ENCODE measurements around the gene LYPD5.

The LYPD5 gene

DNA sequence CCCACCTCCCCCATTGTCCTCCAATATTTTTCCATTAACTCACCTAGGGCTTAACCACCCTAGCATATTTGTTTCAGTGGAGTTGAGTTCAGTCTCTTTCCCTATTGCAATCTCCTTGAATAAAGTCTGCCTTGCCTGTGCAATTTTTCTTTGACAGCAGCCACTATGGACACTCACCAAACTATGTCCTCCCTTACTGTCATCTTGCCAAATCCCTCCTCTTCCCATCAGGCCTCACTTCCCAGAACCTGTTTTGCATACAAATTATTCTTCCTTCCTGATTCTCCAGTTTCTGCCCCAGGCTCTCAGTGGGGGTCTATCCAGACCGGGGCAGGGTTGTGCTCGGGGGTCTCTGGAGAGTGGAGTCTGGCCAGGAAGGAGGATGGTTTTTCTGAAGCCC, 2.2 kb upstream of the LYPD5 start:
- DNase-seq = peak; percentile 62

DNA sequence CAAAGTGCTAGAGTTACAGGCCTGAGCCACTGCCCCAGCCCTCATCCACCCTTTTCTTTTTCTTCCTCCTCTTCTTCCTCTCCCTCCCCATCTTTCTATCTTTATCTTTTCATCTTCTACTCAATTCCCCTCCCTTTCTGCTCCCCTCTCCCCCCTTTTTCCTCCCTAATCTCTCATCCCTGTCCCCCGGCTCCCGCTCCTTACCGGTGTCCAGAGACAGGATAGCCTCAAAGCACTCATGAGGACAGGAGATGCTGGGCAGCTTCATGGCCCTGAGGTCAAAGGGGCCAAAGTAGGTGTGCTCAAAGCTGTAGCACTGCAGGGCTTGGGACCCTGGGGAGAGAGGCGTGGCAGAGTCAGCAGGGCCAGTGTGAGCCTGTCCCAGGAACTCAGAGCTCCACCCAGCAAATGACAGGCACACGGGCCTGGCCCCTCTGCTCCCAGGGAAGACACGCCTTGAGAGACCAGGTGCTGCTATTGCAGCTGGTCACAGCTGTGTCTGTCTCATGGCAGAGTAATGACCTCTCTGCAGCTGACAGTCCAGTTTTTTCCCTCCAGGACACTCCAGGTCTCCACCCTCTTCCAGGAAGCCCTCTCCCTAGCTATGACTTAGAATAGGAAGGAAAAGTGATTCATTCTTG, 2.6 kb downstream of the LYPD5 start:
- DNase-seq = no peak

DNA sequence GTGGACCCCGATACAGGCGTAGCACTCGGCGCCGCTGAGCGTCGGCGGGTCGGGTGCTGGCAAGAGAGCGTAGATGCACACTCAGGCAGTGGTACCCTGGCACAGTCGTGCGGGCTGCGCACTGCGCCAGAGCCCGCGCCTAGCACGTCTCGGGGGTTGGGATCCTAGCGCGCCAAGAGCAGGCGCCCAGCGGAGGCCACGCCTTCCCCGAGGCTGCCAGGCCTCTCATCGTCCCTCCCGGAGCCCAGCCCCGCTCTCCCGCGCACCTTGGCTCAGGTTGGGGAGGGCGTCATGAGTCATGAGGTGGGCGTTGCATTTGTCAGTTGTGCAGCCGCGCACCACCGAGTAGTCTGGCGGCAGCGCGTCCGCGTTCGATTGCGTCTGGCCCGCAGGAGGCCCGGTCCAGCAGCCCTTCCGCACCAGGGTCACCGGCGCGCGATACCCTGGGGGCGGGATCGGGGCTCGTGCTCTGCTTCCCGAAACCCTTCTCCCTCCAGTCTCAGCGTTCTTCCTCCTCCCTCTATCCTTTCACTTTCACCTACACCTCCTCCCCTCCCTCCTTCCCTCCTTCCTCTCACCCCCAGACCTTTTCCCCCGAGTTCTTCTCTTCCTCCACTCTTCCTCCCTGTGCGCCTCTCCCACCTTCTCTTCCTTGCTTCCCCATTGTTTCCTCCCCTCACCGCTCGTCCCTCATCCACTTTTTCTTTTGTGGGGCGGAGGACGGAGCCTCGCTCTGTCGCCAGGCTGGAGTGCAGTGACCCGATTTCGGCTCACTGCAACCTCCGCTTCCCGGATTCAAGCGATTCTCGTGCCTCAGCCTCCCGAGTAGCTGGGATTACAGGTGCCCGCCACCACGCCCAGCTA, 3.5 kb downstream of the LYPD5 start:
- peak; percentile 57 for DNase-seq

DNA sequence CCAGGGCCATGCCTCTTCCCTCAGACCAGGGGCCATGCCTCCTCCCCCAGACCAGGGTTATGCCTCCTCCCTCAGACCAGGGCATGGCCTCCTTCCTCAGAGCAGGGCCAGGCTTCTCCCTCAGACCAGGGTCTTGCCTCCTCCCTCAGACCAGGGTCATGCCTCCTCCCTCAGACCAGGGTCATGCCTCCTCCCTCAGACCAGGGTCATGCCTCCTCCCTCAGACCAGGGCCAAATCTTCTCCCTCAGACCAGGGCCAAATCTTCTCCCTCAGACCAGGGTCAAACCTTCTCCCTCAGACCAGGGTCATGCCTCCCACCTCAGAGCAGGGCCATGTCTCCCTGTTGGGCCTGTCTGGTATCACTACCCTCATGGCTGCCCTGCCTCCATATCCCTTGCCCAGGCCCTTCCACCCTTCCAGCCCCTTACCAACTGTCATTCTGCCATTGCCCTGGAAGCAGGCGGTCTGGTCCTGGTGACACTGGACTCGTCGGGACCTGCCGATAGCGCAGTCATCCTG, 4.2 kb downstream of the LYPD5 start:
- DNase-seq = no peak

DNA sequence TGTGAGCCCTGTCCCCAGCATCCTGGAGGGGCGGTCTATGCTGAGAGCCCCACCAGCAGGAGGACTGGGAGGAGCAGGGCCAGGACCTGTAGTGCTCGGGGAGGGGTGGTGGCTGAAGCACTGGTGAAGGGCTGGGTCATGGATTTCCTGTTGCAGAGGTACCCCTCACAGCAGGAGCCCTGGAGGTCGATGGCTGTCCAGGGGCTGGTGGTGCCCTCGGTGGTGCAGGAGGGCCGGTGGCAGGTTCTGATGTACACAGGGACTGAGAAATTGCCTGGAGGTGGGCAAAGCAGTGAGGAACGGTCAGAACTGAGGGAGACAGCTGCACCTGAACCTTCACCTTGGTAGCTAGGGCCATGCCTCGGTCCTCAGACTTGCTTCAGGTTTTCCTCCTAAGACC, 4.7 kb downstream of the LYPD5 start:
- DNase-seq = no peak

DNA sequence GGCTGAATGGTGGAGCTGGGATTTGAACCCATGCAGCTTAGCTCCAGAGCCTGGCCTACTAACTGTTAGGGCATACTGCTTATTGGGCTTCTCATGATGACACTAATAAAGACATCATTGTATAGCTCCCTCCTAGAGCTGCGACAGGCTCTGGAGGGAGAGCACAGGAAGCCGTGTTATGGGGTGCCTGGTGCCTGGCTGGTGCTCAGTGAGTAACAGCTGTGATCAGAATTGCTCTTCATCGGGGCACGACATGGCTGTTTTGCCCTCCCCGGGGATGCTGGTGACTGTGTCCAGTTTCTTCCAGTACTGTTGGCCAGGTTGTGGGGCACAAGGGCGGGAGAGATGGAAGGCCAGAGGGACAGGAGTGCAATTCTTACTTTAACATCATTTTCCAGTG, 5.1 kb downstream of the LYPD5 start:
- no peak for DNase-seq

DNA sequence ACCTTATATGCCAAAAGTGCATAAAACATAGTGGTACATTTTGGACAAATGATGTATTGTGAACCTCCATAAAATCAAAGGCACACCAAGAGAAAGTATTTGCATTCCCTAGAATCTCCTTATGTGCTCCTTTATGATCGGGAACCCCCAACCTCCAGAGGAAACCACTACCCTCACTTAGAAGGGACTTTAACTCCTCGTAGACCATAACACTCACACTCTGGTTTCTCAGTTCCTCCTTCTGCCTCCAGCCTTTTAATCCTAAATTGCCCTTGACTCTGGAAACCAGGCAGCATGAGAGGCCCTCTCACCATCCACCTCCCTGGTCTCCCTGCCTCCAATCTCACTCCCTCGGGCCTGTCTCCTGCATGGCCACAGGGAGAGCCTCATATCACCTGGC, 11.7 kb downstream of the LYPD5 start:
- DNase-seq = no peak

DNA sequence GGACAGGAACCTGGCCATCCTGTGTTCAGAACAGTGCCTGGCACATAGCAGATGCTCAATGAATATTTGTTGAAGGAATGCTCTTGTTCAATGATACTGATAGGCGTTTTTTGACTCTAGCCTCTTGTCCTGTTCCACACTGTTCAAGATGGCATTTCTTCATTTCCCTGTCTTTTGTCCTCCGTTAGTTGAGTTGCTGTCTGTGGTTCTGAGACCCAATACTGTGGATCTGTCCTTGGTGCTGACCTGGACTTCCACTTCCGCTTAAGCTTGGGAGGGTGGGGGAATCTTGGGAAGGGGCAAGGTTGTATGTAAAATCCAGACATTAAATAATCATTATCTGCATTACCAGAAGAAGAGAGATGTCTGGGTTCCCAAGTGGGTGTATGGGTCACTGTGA, 13.2 kb downstream of the LYPD5 start:
- DNase-seq = no peak

DNA sequence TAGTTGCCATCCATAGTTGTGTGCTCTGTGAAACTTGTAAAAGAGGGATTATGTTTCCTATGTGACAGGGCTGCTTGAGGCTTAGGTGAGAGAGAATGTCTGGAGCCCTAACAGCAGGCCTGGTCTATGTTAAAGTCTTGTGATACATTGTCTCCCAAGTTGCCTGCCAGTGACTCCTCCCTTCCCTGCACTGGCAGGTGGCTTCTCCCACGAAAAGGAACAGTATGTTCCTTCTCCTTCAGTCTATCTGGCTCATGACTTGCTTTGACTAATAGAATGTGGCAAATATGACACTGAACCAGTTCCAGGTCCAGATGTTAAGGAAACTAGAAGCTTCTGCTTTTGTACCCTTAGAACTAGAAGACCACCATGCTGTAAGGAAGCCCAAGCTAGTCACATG, 15.6 kb downstream of the LYPD5 start:
- no peak for DNase-seq

DNA sequence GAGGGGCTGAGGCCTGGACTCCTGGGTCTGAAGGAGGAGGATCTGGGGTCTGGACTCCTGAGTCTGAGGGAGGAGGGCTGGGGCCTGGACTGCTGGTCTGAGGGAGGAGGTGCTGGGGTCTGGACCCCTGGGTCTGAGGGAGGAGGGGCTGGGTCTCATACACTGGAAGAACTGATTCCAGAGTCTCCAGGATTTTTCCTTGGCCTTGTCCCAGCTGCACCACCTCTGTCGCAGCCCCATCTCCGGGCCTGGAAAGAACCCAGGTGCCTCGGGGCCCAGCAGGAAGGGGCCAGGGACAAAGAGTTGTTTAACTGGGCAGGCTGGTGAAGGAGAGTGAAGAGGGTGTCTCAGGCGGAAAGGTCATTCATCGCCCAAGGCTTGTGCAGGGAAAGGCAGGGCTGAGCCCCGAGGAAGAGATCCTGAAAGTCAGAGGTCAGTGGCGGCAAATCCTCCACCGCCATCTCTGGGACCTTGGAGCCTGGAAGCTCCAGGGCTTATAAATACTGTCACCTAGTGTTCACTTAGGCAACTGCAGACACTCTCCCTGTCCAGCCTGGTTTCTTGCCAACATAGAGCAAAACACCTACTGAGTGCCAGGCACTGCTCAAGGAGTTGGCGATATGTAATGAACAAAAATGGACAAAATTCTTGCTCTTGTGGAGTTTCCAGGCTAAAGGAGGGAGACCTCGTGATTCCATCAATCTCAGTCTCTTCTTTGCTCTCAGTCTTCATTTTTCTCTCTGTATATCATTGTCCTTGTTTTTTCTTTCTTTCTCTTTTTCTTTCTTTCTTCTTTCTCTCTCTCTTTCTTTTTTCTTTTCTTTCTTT, 17.1 kb downstream of the LYPD5 start:
- DNase-seq = peak; percentile 89

DNA sequence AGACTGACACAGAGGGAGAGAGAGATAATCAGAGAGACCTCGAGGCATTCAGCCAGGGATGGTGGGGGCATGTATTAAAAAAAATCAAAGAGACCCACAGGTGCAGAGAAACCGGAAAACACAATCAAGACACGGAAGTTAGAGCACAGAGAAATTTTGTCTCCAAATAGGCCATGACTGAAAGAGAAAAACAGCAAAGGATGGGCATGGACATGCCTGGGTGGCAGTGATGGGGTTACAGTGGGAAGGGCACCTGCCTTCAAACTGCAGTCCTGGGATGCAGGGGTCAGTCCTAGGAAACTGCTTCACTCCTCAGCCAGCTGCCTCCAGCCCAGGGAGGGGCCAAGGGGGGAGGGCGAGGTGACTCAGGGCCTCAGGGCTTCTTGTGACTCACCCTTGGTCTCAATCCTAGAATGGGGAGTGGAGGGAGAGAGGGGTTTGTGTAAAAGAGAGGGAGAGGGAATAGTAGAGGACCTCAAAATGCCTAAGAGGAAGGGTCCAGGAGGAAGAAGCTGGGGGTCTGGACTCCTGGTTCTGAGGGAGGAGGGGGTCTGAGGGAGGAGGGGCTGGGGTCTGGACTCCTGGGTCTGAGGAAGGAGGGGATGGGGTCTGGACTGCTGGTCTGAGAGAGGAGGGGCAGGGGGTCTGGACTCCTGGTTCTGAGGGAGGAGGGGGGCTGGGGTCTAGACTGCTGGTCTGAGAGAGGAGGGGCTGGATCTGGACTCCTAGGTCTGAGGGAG, 17.8 kb downstream of the LYPD5 start:
- no peak for DNase-seq

DNA sequence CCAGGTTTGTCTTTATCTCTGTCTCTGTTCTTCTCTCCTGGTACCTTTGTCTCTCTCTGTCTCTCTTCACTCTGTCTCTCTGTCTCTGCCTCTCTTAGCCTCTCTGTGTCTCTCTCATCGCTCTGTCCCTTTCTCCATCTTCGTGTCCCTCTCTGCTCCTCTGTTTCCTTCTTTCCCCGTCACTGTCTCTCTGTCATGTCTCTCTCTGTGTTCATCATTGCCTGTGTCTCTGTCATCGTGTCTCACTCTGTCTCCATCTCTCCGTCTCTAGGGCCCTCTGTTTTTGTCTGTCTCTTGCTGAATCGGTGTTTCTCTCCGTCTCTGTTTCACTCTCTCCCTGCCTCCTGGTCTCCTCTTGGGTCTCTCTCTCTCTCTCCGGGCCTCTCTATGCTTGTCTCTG, 18.6 kb downstream of the LYPD5 start:
- no peak for DNase-seq

DNA sequence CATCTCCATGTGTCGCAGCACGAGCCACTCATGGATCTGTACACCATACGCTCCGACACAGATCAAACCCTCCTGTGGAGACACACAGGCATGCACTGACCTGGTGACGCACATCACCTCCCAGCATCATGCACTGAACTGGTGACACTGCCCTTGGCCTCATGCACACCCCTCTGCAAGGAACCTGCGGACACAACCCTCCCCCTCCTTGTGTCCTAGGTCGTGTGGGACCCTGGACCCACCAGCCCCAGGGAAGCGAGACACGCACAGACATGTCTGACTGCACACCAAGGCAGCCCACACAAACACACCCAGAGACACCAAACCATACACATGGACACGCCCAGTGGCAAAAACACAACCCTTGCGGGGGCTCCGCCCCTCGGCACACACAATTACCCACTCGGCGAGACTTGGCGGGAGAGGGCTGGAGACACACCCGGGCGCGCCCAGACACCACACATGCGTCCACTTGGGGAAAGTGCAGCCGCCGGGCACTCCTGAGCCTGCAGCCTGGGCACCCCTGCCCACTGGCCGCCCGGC, 19.5 kb downstream of the LYPD5 start:
- no peak for DNase-seq

DNA sequence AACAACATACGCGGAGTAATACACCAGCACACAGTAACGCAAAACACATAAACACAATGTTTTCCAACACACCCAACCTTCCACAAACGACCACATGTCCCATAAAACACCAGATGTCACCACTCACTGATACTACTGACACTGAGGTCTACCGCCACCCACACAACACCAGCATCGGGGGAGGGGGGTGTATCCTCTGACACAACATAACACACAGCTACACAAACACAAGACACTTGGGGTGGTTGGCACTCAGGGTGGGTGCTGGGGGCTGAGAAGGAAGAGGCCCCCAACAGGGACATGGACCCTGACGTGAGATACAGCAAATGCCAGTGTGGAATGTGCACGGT, 20.0 kb downstream of the LYPD5 start:
- no peak for DNase-seq

DNA sequence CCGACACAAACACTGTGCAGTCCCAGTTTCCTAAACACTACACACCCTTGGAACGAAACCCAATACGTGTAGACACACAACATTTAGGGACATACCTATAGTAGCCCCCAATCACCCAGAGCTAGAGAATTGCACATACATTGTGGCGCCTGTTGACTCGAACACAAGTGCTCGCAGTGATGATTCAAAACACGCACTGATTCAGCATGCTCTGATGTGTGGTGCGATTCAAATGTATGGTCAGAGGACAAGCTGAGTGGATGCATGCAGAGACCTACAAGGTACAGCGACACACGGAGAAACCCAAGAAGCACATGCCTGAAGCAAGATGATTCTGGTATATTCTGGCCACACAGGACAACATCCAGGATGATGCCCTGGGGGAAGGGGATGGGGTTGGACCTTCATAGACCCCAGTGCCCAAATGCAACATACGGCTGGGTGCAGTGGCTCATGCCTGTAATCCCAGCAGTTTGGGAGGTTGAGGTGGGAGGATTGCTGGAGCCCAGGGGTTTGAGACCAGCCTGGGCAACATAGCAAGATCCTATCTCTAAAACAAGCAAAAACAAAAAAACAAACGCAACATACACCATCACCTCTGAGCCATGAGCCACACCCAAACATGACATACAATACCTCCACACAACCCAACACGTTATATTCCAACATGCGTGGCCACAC, 20.5 kb downstream of the LYPD5 start:
- no peak for DNase-seq

DNA sequence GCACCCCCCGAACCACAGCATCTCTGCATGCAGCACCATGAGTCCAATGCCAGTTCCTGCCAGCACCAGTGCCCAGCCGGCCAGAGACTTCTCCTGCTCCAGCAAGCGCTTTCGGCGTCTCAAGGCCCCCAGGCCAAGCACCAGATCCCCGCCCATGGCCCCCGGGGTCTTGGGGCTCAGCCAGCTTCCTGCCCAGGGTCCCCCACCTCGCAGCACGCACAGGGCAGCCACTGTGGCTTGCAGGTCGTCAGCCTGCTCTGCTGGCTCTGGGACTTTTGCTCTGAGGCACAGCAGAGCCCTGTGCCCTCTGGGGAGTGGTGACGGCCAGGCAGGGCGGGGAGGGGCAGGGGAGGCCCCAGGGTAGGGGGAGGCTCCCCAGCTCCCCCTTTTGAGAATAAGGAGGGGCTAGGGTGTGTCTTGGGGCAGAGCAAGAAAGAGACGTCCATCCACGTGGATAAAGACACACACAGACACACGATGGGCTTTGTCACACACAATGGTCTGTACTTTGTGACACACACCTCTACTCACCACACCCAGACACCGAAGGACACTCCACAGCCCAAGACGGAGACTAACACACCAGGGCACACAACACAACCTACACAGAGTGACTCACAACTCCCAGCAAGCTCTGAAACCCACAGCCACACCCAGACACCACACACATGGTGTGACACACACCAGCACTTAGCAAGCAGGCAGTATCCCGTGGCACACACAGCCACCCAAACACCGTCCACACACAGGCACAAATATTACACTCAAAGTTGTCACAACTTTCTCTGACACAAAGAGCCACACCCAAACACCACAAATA, 21.3 kb downstream of the LYPD5 start, which contains the start of gene KCNN4:
KCNN4 (minus strand) TSS at position 268 of the 820 bp plus-strand sequence; CDS start at position 156, 112 bp downstream.
- DNase-seq = no peak

DNA sequence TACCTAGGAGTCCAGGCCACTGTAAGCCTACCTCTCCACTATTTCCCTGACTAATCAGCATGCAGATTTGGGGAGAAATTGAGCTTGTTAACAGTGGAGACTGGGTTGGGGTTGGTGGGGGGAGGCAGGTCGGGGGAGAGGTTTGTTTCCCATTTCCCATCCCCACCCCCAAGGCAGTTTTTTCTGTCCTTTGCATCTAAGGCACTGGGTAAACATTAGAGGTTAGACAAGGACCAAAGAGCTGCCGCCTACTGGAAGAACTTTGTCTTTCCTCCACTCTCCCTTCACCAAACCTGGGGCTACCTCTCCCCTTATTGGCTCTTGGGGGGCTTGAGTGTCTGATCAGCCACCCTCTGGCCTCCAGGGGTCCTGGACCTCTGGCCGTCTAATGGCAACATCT, 22.4 kb downstream of the LYPD5 start:
- no peak for DNase-seq

DNA sequence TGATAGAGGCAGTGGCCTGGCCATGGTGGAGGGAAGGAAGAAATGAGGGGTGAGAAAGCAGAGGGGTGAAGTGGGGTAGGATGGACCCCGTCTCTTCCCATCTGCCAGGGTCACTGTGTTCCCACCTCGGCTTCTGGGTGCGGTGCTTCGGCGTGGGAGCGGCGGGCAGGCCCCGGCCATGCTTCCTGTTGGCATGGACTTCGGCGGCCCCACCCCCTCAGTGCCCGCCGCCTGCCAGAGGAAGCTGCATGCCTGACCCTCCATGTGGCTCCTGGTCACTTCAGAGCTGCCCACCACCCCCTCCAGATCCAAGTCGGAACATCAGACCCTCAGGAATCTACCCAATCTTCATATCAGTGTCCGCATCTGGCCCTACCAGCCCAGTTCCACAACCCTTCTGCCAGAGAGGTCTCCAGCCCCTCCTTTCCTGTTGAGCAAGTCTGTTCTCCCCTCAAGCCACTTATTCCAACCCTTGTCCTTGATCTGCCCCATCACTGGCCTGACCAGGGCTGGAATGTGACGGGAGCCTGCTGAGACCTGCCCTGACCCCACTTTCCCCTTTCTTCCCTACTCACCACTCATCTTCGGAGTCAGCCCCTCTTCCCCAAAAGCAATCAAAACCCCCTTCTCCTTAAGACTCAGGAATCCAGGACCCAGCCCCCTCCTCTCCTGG, 23.0 kb downstream of the LYPD5 start:
- no peak for DNase-seq

DNA sequence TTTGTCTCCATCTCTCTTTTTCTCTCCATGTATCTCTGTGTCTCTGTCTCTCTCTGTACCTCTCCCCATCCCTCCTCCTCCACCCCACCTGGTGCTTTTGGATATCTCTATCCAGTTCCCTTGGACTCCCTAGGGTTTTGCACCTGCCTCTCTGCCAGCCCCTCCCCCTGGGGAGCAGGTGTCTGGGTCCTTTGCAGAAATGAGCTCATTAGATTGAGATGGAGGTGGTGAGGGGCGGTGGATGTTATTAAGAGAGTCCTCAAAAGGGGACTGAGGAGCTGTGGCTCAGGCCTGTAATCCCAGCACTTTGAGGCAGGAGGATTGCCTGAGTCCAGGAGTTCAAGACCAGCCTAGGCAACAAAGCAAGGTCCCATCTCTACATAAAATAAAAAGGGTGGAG, 23.6 kb downstream of the LYPD5 start:
- peak; percentile 86 for DNase-seq

DNA sequence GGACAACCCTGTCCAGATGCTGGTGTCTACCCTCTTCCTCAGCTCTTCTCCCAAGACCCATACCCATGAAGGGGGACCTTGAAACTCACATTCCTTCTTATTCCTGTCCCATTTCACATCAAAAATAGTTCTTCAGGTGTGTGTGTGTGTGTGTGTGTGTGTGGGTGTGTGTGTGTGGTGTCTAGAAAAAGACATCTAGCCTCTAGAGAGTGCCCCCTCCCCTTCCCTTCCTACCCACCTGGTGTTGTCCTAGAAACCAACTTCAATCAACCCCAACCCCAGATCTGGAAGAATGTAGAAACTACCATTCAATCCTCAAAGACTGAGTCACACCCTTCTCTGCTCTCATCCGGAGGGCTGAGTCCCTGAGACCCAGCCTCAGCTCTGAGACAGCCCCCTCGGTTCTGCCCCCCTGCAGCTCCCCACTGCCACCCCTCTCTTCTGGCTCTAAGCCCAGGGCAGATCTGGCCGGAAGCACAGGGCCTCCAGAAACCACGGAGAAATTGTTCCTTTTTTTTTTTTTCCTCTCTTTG, 25.0 kb downstream of the LYPD5 start:
- DNase-seq = no peak
